GM18907 (cell line): ENCODE measurements around the gene RNF182.
"Not testable (repeated sequence)": the region's sequence is repeated elsewhere in the genome, so short reads cannot be mapped to it uniquely, and the experiment has no call there.

ENCODE experiments used
- ATAC-seq: cut with Tn5 transposase; IDR thresholded peaks from one replicate; pipeline ENCODE4 v1.9.1; 2021; ENCODE audit warnings: mild to moderate bottlenecking, moderate library complexity; ENCODE audit not compliant: unreplicated experiment

RNF182 gene

DNA sequence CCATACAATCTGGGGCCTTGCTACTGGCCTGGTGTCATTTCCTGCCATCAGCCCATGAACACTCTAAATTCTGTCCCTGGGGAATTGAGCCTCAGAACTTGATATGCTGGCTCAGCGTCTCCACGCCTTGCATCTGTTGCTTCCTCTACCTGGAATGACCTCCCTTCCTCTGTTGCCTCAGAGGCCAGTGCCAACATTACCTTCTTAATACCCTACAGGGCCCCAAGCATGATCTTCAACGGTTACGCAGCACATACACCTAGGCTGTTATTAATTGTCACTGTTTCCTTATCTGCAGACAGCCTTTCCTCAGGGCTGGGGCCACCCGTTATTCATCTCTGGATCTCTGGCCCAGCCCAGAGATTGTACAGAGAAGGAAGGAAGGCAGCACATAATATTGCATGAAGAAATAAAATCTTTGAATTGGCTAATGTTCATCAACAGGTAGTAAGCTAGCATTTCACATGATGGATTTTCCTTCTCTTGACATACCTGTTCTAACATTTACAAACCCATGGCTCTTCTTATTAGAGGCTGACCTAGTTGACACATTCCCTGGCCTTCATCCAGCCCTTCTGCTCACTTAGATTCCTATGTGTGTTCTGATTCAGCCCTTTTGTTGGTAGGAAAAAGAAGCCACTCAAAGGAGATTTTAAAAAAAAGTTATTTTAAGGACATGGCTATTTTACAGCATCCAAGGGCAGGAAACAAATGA, 8.4 kb upstream of the RNF182 start:
- ATAC-seq = no peak

GRCh38 chr6:13917141-13917540, 7.6 kb upstream of the RNF182 start:
- ATAC-seq = no peak

GRCh38 chr6:13918686-13919250, 6.0 kb upstream of the RNF182 start:
- no peak for ATAC-seq

DNA sequence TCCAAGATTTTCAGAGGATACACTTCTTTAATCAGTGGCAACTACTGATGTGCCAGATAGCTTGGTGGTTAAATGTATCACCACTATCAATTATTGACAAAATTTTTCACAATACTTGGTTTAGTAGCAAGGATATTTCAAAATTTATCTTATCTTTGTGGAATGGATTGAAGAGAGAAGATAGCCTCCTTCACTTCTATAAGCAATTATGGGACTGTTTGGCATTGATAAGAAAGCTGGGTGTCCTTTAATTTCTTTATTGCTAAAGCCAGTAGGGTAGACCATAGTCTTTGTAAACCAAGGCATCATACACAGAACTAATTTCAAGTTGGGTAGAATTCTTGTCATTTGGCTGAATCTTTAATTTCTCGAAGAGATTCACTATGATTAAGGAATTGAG, 4.9 kb upstream of the RNF182 start:
- no peak for ATAC-seq

- ATAC-seq = no peak
Observed at GRCh38 chr6:13920552-13920951, 4.2 kb upstream of the RNF182 start.

- ATAC-seq = no peak
Observed at GRCh38 chr6:13922750-13923149, 2.0 kb upstream of the RNF182 start.

DNA sequence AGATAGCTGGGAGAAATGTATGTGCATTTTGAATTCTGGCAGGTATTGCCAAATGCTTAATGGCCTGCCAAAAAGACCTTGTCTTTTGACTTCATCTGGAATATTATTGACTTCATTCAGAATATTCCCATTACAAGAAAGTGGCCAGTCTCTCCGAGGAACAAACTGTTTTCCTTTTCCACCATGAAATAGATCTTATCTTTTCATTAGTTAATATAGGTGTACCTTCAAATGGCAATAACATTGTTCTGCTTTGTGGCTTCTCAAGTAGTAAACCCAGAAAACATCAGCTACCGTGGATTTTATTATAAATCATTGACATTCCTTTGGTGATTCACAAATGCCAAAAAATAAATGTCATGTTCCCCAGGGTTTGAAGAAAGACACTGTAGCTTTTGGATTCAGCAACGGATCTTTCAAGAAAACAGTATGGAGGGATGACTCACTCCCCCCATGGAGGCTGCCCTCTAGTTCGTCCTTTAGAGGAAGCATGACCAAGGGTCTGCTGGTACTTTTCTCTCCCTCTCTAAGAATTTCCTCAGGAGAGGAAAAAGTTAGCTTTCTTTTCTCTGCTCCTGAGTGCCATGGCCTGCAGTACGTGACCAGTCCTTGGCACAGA, 1.1 kb upstream of the RNF182 start:
- no peak for ATAC-seq

DNA sequence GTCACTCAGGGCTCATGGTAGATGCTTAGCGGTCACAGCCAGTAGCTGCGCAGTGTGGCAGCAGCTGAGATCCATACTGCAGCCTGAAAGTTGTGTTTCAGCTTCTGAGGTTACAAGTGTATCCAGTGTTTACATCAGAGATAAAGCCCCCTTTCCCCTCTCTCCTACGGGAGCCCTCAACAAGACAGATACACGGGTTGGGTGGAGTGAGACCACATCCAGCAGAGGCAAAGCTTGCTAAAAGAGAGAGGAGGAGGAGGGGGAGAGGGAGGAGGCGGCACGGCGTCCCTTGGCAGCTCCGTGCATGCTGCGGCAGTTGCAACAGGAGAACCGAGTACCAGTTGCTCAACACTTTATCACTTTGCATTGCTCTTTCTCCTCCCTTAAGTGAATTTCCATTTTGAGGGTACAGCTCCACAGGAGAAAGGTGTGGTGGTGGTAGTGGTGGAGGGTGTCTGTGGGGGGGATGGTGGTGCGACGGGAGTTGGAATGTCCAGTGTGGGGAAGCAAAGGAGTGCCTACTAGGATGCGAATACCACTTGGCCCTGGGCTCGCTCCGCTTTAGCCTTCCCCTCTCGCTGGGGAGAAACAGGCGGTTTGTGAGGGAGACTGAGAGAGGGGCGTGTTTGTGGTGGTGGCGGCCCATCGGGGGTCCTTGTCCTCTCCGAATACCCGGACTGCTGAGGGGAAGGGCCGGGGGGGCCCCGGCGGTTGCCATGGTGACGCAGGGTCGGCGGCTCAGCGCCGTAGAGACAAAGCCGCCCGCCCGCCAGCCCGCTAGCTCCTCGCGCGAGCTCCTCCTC, 405 bp upstream of the RNF182 start:
- no peak for ATAC-seq

DNA sequence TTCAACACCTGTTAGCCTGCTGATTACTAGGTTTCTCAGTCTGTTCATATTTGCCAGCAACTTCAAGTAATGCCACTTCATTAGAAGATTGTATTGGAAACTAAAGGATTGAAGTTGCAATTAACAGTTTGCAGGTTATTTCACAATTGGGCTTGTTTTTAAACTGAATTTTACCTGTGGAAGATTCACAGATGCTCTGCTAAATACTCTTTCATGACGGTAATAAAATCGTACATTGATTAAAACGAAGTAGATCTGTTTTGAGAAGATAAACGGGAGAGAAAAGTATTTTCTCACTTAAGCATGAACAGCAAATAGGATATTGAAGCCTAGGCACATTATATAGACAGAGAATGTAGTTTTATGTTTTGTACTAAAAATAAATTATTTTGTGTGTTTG, 1.6 kb downstream of the RNF182 start:
- ATAC-seq = no peak

- ATAC-seq = no peak
Observed at GRCh38 chr6:13927203-13927602, 2.5 kb downstream of the RNF182 start.

- no peak for ATAC-seq
Observed at GRCh38 chr6:13929196-13929595, 4.4 kb downstream of the RNF182 start.

DNA sequence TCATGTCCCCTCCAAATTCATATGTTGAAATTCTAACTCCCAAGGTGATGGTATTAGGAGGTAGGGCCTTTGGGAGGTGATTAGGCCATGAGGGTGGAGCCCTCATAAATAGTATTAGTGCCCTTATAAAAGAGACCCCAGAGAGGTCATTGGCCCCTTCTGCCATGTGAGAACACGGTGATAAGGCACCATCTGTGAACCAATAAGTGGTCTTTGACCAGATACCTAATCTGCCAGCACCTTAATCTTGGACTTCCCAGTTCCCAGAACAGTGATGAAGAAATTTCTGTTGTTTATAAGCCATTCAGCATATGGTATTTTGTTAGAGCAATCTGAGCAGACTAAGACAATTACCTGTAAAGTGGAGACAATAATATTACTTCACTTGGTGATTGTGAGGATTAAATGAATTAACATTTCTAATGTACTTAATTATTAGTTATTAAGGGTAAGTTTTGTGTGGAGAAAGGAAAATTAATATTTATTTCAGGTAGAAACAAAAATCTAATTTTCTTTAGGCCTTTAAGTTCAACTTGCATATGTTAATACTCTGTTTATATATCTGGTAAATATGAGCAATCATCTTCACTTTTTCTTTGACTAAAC, 7.1 kb downstream of the RNF182 start:
- ATAC-seq = no peak

- no peak for ATAC-seq
Observed at GRCh38 chr6:13932785-13933184, 8.0 kb downstream of the RNF182 start.

DNA sequence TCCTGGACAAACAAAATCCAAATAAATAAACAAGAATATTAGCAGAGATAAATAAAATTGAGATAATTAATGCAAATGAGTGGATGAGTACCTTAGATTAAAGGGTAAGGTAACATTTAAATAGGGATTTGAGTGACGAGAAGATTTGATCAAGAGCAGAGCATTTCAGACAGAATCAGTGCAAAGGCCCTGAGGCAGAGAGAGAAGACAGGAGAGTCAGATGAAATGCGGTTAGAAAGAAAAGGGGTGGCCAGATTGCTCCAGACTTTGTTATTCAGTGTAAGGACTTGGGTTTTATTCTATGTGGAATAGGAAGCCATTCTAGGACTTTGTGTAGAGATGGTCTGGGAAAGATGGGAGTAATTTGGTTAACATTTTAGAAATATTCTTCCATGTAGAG, 10.0 kb downstream of the RNF182 start:
- no peak for ATAC-seq

DNA sequence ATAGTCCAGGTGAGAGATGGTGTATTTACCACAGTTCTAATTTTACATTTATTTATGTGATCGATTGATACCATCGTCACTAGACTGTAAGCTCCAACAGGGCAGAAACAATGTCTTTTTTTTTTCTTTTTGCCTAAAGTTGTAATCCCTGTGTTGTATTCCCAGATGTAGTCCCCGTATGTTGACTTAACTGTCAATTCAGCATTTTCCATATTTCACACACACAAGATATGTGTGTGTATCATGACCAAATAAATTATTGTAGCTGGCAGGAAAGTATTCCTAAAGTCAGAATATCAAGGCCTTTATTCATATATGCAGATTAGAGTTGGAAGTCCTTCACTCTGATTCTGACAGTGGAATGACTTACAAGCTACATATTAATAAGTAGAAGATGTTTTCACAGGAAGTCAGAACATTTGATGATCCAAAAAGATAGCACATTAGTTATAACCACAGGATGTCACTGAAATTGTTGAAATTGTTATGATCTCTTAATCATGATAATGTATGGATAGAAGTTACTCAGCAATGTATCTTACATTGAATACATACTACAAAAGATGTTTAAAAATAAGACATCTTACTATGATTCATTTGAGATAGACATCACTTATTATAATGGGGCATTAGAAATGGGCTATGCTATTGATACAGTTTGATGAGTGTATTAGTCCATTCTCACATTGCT, 10.6 kb downstream of the RNF182 start:
- no peak for ATAC-seq

DNA sequence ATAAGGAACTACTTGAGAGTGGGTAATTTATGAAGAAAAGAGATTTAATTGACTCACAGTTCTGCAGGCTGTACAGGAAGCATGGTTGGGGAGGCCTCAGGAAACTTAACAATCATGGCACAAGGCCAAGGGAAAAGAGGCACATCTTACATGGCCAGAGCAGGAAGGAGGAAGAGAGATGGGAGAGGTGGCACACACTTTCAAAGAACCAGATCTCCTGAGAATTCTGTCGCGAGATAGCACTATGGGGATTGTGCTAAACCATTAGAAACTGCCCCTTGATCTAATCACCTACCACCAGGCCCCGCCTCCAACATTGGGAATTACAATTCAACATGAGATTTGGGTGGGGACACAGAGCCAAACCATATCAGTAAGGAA, 11.1 kb downstream of the RNF182 start:
- not testable (repeated sequence) for ATAC-seq

DNA sequence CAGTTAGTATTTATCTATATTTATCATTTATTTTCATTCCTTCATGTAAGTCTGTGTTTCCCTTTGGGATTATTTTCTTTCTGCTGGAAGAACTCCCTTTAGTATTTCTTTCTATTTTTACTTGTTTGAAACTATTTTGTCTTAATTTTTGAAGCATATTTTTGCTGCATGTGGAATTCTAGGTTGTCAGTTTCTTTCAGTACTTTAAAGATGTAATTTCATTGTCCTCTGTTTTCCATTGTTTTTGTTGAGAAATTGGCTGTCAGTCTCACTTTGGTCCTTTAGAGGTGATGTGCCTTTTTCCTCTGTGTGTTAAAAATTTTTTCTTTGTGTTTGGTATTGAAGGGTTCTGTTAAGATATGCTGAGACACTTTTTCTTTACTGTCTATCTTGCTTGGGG, 17.1 kb downstream of the RNF182 start:
- ATAC-seq = no peak

- no peak for ATAC-seq
Observed at GRCh38 chr6:13943943-13944342, 19.2 kb downstream of the RNF182 start.

- no peak for ATAC-seq
Observed at GRCh38 chr6:13946506-13946905, 21.8 kb downstream of the RNF182 start.

- ATAC-seq = no peak
Observed at GRCh38 chr6:13947611-13948178, 22.9 kb downstream of the RNF182 start.
